Mesenchymal stem cell (in vitro differentiated cells and primary cell): ENCODE results near the gene DTX1.

ENCODE experiments used
- DNase-seq: peaks from one replicate; pipeline ENCODE4 v3.0.0-alpha.2; 2013
- H2AFZ ChIP-seq: one replicate; pipeline ENCODE4 v1.6.1; 2013; ENCODE audit warnings: low read depth, mild to moderate bottlenecking, control low read depth, inconsistent platforms, low read length, moderate library complexity
- H2AK5ac ChIP-seq: 2 replicates; pipeline ENCODE4 v1.6.1; 2013; ENCODE audit warnings: low read length, moderate library complexity, mild to moderate bottlenecking, inconsistent platforms; ENCODE audit not compliant: severe bottlenecking
- H2BK120ac ChIP-seq: one replicate; pipeline ENCODE4 v1.6.1; 2013; ENCODE audit warnings: low read depth, mild to moderate bottlenecking, inconsistent platforms, low read length, moderate library complexity
- H2BK12ac ChIP-seq, 2 experiments: one replicate each; pipeline ENCODE4 v1.6.1; 2013; ENCODE audit warnings: inconsistent platforms in 2 of 2, low read length in 2 of 2, mild to moderate bottlenecking in 2 of 2, moderate library complexity in 2 of 2, control low read depth in 1 of 2
- H2BK15ac ChIP-seq: one replicate; pipeline ENCODE4 v1.6.1; 2013; ENCODE audit warnings: mild to moderate bottlenecking, low read depth, inconsistent platforms; ENCODE audit not compliant: poor library complexity, severe bottlenecking
- H2BK5ac ChIP-seq: 2 replicates; pipeline ENCODE4 v1.6.1; 2013; ENCODE audit warnings: low read depth, mild to moderate bottlenecking, low read length, control low read depth, inconsistent platforms; ENCODE audit not compliant: poor library complexity, severe bottlenecking
- H3K14ac ChIP-seq, 2 experiments: one replicate each; pipeline ENCODE4 v1.6.1; 2013; ENCODE audit warnings: inconsistent platforms in 2 of 2, low read length in 2 of 2, control low read depth in 1 of 2, mild to moderate bottlenecking in 1 of 2, moderate library complexity in 1 of 2
- H3K18ac ChIP-seq, 2 experiments: one replicate each; pipeline ENCODE4 v1.6.1; 2013; ENCODE audit warnings: inconsistent platforms in 2 of 2, low read length in 2 of 2, control low read depth in 1 of 2, low read depth in 1 of 2, mild to moderate bottlenecking in 1 of 2
- H3K23ac ChIP-seq, 2 experiments: one replicate each; pipeline ENCODE4 v1.6.1; 2013; ENCODE audit warnings: inconsistent platforms in 2 of 2, low read length in 2 of 2, mild to moderate bottlenecking in 2 of 2, moderate library complexity in 2 of 2, control low read depth in 1 of 2
- H3K27ac ChIP-seq: 2 replicates; pipeline ENCODE4 v1.5.1; 2013; ENCODE audit warnings: mild to moderate bottlenecking, moderate library complexity, low read length, control low read depth, inconsistent platforms; ENCODE audit not compliant: poor library complexity, severe bottlenecking
- H3K27me3 ChIP-seq, 2 experiments: 2 replicates each; pipeline versions ENCODE4 v1.6.1 to v1.7.0; 2013; ENCODE audit warnings: low read length in 2 of 2, mild to moderate bottlenecking in 2 of 2, moderate library complexity in 2 of 2, control low read depth in 1 of 2, inconsistent platforms in 1 of 2; ENCODE audit not compliant: control insufficient read depth in 1 of 2, insufficient read depth in 1 of 2
- H3K36me3 ChIP-seq, 2 experiments: 2 replicates each; pipeline versions ENCODE4 v1.6.1 to v1.7.0; 2013; ENCODE audit warnings: low read length in 2 of 2, control low read depth in 1 of 2, inconsistent platforms in 1 of 2, low read depth in 1 of 2, mild to moderate bottlenecking in 1 of 2; ENCODE audit not compliant: insufficient read depth in 2 of 2, control insufficient read depth in 1 of 2
- H3K4ac ChIP-seq, 2 experiments: one replicate each; pipeline ENCODE4 v1.6.1; 2013; ENCODE audit warnings: inconsistent platforms in 2 of 2, low read length in 2 of 2, mild to moderate bottlenecking in 2 of 2, moderate library complexity in 2 of 2, control low read depth in 1 of 2, low read depth in 1 of 2
- H3K4me1 ChIP-seq: 2 replicates; pipeline ENCODE4 v1.6.1; 2013; ENCODE audit warnings: low read depth, low read length, control low read depth; ENCODE audit not compliant: control insufficient read depth, insufficient read depth
- H3K4me2 ChIP-seq: 2 replicates; pipeline ENCODE4 v1.6.1; 2013; ENCODE audit warnings: low read length, mild to moderate bottlenecking, inconsistent platforms; ENCODE audit not compliant: poor library complexity, severe bottlenecking
- H3K4me3 ChIP-seq, 2 experiments: 2 replicates each; pipeline versions ENCODE4 v1.5.1 to v1.7.0; 2013; ENCODE audit warnings: low read length in 2 of 2, mild to moderate bottlenecking in 2 of 2, control low read depth in 1 of 2, low read depth in 1 of 2; ENCODE audit not compliant: insufficient read depth in 1 of 2
- H3K79me1 ChIP-seq: replicated peaks from 2 replicates; pipeline ENCODE4 v1.6.1; 2013; ENCODE audit warnings: mild to moderate bottlenecking, control low read depth, low read length, inconsistent platforms; ENCODE audit not compliant: poor library complexity, severe bottlenecking
- H3K9ac ChIP-seq: 2 replicates; pipeline ENCODE4 v1.7.0; 2013; ENCODE audit warnings: mild to moderate bottlenecking, low read length, moderate library complexity
- H3K9me3 ChIP-seq: 2 replicates; pipeline ENCODE4 v1.7.0; 2013; ENCODE audit warnings: mild to moderate bottlenecking, low read length; ENCODE audit not compliant: control insufficient read depth
- H4K8ac ChIP-seq: one replicate; pipeline ENCODE4 v1.6.1; 2013; ENCODE audit warnings: inconsistent platforms, mild to moderate bottlenecking, low read length, moderate library complexity
- H4K91ac ChIP-seq: one replicate; pipeline ENCODE4 v1.6.1; 2013; ENCODE audit warnings: mild to moderate bottlenecking, low read length, inconsistent platforms
- WGBS: methylation state at CpG from one replicate; pipeline ENCODE4 v1.1.7; 2013; ENCODE audit warnings: mixed read lengths; 5-methylcytosine and 5-hydroxymethylcytosine counted together

The DTX1 gene

DNA sequence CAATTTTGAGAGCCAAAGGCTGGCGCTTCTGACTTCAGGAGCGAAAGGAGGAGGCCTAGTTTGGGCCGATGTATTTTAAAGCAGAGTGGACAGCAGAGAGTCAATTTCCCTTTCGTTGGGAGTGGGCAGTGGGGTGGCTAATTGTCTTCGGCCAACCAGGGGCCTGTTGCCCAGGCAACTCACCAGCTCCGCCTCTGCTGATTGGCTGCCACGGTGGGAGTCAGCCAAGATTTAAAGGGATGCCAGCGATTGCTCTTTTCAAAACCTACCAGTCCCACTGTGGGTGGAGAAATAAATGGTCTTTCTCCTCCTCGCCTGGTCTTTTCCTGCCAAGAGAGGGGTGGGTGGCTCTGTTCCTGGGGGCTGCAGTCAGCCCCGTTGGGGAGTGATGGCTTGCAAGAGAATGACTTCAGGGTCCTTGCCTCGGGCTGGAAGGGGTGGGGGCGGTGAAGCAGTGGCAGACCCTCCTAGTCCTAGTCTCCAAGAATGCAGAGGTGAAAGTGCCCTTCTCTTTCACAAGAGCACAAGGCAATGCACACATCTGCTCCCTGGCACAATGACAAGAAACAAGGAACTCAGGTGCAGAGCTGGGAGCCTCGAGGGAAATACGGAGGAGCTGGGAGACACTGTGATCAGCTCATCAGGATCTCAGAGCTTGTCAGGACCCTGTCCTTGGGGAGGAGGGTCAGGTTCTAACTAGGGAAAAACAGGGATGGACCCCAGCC lies 41.3 kb downstream of the DTX1 start:
- no peak overlapping the region for H3K4me2 ChIP-seq
- H3K9me3 ChIP-seq: no peaks in the 10 kb centered on the region
- no peak overlapping the region for H4K8ac ChIP-seq
- H3K4me3 ChIP-seq: no peak overlapping the region
- peaks cover 25 to 41% of the 10 kb centered on the region in 2 experiments for H3K27me3 ChIP-seq
- no peak overlapping the region for H3K23ac ChIP-seq
- no peak overlapping the region for H3K27ac ChIP-seq
- H3K4me1 ChIP-seq: peaks cover 2% of the 10 kb centered on the region
- no peak overlapping the region for H2BK120ac ChIP-seq
- H2BK5ac ChIP-seq: no peak overlapping the region
- H3K36me3 ChIP-seq: no peaks in the 10 kb centered on the region
- no peak overlapping the region for H2BK15ac ChIP-seq
- H3K18ac ChIP-seq: no peak overlapping the region
- no peak overlapping the region for H2AK5ac ChIP-seq
- 64% methylated on average over 13 of the region's 14 CpGs for WGBS
- H3K9ac ChIP-seq: no peak overlapping the region
- no peak overlapping the region for H3K4ac ChIP-seq
- DNase-seq: peak; percentile 2
- no peak overlapping the region for H2BK12ac ChIP-seq
- H4K91ac ChIP-seq: no peak overlapping the region
- no peak overlapping the region for H2AFZ ChIP-seq
- no peak overlapping the region for H3K14ac ChIP-seq
- H3K79me1 ChIP-seq: no peaks in the 10 kb centered on the region

DNA sequence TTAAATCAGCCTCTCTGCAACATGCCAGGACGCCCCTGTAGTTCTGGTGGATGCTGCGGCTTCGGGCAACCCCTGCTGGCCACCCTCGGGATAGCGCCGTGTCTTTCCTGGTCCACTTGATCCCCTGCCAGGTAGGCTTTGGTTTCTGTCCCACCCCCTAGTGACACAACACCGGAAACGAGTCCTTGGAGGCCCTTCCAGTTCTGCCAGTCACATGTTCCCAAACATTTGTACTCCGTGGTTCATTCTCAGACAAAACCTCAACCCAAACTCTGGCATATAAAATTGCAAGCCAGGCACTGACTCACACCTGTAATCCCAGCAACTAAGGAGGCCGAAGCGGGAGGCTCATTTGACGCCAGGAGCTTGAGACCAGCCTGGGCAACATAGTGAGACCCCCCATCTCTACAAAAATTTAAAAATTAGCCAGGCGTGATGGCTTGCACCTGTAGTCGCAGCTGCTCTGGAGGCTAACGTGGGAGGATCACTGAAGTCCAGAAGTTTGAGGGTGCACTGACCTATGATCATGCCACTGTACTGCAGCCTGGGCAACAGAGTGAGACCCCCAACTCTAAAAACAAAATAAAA lies 42.0 kb downstream of the DTX1 start:
- Histone ChIP-seq H3K4ac (no peak overlapping the region), H3K9ac (no peak overlapping the region), H2BK5ac (no peak overlapping the region), H2BK15ac (no peak overlapping the region), H3K23ac (no peak overlapping the region), H4K91ac (no peak overlapping the region), H3K4me3 (no peak overlapping the region), H4K8ac (no peak overlapping the region), H3K14ac (no peak overlapping the region), H2AK5ac (no peak overlapping the region), H3K4me2 (no peak overlapping the region), H3K36me3 (no peaks in the 10 kb centered on the region), H3K9me3 (no peaks in the 10 kb centered on the region), H3K4me1 (peaks cover 2% of the 10 kb centered on the region), H3K18ac (no peak overlapping the region), H2AFZ (no peak overlapping the region), H3K27ac (no peak overlapping the region), H3K27me3 (peaks cover 26 to 39% of the 10 kb centered on the region in 2 experiments), H2BK120ac (no peak overlapping the region), H2BK12ac (no peak overlapping the region), H3K79me1 (no peaks in the 10 kb centered on the region)
- DNase-seq: peak; percentile 54
- 37% methylated on average over 15 of the region's 15 CpGs for WGBS

DNA sequence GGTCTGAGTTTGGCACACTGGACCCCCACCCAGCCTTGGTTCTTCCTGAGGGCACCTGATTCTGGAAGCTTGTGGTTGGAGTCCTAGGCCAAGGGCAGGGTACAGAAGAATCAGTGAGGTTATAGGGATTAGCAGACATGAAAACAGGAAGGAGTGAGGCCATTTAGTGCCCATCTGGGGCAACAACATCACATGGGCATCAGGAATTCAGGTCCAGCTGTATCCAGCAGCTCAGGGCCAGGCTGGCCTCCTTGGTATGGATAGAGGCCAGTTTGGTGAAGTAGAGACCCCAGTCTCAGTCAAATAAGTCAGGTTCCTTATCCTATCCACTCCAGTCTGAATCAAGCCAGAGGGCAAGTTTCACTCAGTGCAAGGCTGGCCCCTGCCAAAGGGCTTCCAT lies 42.8 kb downstream of the DTX1 start:
- Histone ChIP-seq H3K9me3 (no peaks in the 10 kb centered on the region), H2AFZ (no peak overlapping the region), H3K4me2 (no peak overlapping the region), H3K9ac (no peak overlapping the region), H3K4ac (no peak overlapping the region), H3K36me3 (no peaks in the 10 kb centered on the region), H2BK15ac (no peak overlapping the region), H2BK5ac (no peak overlapping the region), H3K4me3 (no peak overlapping the region), H2BK12ac (no peak overlapping the region), H3K27ac (no peak overlapping the region), H2AK5ac (no peak overlapping the region), H2BK120ac (no peak overlapping the region), H4K8ac (no peak overlapping the region), H3K14ac (no peak overlapping the region), H4K91ac (no peak overlapping the region), H3K27me3 (peaks cover 30 to 43% of the 10 kb centered on the region in 2 experiments), H3K23ac (no peak overlapping the region), H3K4me1 (peaks cover 8% of the 10 kb centered on the region), H3K79me1 (no peaks in the 10 kb centered on the region), H3K18ac (no peak overlapping the region)
- DNase-seq: no peak

DNA sequence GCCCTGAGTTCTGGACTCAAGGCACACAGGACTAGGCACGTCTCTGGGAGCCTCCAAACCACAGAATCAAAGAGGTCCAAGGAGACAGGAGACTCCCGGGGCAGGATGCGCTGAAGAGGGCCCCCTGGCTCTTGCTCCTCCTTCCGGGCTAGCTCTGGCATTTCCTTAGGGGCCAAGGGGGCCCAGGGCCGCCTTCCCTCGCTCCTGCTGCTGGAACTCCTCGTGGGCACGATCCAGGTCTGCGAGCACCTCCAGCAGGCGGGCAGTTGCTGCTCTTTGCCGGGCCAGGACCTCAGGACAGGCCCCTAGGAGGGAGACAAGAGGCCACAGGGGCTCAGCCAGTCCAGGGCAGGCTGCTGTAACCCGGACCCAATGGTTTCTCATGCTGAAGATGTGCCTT lies 43.2 kb downstream of the DTX1 start:
- H2BK5ac ChIP-seq: no peak overlapping the region
- no peaks in the 10 kb centered on the region for H3K9me3 ChIP-seq
- peaks cover 8% of the 10 kb centered on the region for H3K4me1 ChIP-seq
- 69% methylated on average over 11 of the region's 12 CpGs for WGBS
- H2AK5ac ChIP-seq: no peak overlapping the region
- H3K4me3 ChIP-seq: no peak overlapping the region
- no peak overlapping the region for H4K8ac ChIP-seq
- no peak overlapping the region for H3K4me2 ChIP-seq
- no peak overlapping the region for H3K27ac ChIP-seq
- H3K79me1 ChIP-seq: no peaks in the 10 kb centered on the region
- peaks cover 33 to 46% of the 10 kb centered on the region in 2 experiments for H3K27me3 ChIP-seq
- H3K36me3 ChIP-seq: no peaks in the 10 kb centered on the region
- no peak overlapping the region for H2BK12ac ChIP-seq
- H3K23ac ChIP-seq: no peak overlapping the region
- no peak overlapping the region for H3K18ac ChIP-seq
- H2BK15ac ChIP-seq: no peak overlapping the region
- no peak for DNase-seq
- H3K4ac ChIP-seq: no peak overlapping the region
- no peak overlapping the region for H2BK120ac ChIP-seq
- H4K91ac ChIP-seq: no peak overlapping the region
- H3K9ac ChIP-seq: no peak overlapping the region
- no peak overlapping the region for H3K14ac ChIP-seq
- no peak overlapping the region for H2AFZ ChIP-seq
